Activated CD8-positive, alpha-beta memory T cell treated with anti-CD3 and anti-CD28 coated beads, Interleukin-2, amount 50 U/mL, for 1 hour (primary cell): Measurements from ENCODE around the gene C11orf58.

Experiments
- DNase-seq: peaks from one replicate; pipeline ENCODE4 v3.0.0-alpha.2; 2020; ENCODE audit errors: extremely low read depth

Gene C11orf58

GRCh38 chr11:16801288-16801980 is 63.0 kb downstream of the C11orf58 start:
- no peak for DNase-seq

- no peak for DNase-seq
These were observed 65.9 kb downstream of the C11orf58 start for GRCh38 chr11:16804104-16804947.

GRCh38 chr11:16805938-16806337 is 67.5 kb downstream of the C11orf58 start:
- no peak for DNase-seq

DNA sequence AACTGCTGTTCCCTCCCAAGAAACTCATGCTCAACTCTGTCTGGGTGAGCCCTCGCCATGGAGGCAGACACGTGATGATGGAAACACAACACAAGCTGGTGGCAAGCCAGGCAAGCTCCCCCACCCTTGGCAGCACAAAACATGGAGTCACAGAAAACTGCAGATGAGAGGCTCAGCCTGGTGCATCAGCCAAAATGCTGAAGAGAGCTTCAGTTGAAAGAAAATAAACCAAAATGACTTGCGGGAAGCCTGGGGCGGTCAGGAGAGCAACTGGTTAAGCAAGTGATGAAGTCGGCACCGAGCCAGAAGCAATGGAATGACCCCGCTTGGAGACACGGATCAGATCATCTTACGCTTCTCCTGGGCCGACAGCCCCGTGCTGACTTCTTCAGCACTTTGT is 68.3 kb downstream of the C11orf58 start:
- DNase-seq = no peak

- DNase-seq = no peak
These were observed 68.9 kb downstream of the C11orf58 start for GRCh38 chr11:16807306-16807705.
